ENCODE measurements around the gene SPEN. TPM values are rescaled to one million over a fixed set of nuclear protein-coding genes. Genes with fewer than 3 reads are reported as not detected.

The SPEN gene
- total and polyA plus RNA-seq, 10 of the 15 experiments (the other 5 are each of a cell fraction or from before 2014, with no cell fraction given), result 5.2 to 58.7 (median 20.1) TPM

DNA sequence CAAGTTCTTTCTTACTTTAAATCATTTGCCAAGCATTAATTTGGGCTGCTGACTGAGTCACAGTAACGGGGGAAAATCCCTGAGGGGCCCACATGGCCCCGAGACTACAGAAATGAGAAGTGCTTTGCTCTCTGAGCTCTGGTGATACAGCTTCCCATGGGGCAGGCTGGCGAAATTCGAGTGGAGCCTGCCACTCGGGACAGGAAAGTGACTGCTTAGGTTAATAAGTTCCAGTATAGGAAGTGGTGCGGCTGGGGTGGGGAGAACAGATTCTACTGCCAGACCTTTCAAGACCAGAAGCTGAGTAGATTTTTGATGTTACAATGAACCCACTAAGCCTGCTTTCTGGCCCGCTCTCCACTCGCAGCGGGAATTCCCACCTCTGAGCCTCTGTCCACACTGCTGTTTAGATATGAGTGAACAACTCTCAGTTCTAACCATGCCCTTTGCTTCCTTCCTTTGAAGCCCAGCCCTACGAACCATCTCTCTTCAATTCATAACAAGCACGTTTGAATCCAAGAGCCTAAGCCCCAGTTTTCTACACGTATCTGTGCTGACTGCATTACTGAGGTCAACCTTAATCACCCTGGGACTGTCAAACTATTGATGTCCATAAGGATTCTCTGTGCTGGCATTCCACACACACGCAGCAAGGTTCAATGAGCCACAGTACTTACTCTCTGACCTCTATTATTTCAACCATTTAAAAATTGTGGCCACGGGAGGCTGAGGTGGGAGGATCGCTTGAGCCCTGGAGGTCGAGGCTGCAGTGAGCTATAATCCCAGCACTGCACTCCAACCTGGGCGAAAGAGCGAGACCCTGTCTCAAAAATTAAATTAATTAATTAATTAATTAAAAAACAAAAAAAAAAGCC is 118.8 kb downstream of the SPEN start (continued):
- peak; percentile 83 for TF ChIP-seq BMI1 (IDR thresholded peaks at IDR 0.05; ENCODE audit: borderline replicate concordance)
- TF ChIP-seq GATAD2B (conservative IDR thresholded peaks at IDR 0.05; ENCODE audit: low read depth), result peak; percentile 96
- TF ChIP-seq, protein P1, sequence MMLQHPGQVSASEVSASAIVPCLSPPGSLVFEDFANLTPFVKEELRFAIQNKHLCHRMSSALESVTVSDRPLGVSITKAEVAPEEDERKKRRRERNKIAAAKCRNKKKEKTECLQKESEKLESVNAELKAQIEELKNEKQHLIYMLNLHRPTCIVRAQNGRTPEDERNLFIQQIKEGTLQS (IDR thresholded peaks at IDR 0.05; ENCODE audit: borderline replicate concordance, extremely low read depth, low read depth, low read length), result no peak
- TF ChIP-seq IKZF1 (conservative IDR thresholded peaks at IDR 0.05), result peak; percentile 96
- no peak; the same call in 1 of the 2 replicates for TF ChIP-seq ZNF207 (IDR thresholded peaks at IDR 0.05; ENCODE audit: borderline replicate concordance)
- TF ChIP-seq, protein P2, sequence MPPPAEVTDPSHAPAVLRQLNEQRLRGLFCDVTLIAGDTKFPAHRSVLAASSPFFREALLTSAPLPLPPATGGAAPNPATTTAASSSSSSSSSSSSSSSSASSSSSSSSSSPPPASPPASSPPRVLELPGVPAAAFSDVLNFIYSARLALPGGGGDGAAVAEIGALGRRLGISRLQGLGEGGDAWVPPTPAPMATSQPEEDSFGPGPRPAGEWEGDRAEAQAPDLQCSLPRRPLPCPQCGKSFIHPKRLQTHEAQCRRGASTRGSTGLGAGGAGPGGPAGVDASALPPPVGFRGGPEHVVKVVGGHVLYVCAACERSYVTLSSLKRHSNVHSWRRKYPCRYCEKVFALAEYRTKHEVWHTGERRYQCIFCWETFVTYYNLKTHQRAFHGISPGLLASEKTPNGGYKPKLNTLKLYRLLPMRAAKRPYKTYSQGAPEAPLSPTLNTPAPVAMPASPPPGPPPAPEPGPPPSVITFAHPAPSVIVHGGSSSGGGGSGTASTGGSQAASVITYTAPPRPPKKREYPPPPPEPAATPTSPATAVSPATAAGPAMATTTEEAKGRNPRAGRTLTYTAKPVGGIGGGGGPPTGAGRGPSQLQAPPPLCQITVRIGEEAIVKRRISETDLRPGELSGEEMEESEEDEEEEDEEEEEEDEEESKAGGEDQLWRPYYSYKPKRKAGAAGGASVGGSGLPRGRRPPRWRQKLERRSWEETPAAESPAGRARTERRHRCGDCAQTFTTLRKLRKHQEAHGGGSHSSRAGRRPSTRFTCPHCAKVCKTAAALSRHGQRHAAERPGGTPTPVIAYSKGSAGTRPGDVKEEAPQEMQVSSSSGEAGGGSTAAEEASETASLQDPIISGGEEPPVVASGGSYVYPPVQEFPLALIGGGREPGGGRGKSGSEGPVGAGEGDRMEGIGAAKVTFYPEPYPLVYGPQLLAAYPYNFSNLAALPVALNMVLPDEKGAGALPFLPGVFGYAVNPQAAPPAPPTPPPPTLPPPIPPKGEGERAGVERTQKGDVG (CRISPR knock-in tag; IDR thresholded peaks at IDR 0.05), result no peak
- TF ChIP-seq, protein P3, sequence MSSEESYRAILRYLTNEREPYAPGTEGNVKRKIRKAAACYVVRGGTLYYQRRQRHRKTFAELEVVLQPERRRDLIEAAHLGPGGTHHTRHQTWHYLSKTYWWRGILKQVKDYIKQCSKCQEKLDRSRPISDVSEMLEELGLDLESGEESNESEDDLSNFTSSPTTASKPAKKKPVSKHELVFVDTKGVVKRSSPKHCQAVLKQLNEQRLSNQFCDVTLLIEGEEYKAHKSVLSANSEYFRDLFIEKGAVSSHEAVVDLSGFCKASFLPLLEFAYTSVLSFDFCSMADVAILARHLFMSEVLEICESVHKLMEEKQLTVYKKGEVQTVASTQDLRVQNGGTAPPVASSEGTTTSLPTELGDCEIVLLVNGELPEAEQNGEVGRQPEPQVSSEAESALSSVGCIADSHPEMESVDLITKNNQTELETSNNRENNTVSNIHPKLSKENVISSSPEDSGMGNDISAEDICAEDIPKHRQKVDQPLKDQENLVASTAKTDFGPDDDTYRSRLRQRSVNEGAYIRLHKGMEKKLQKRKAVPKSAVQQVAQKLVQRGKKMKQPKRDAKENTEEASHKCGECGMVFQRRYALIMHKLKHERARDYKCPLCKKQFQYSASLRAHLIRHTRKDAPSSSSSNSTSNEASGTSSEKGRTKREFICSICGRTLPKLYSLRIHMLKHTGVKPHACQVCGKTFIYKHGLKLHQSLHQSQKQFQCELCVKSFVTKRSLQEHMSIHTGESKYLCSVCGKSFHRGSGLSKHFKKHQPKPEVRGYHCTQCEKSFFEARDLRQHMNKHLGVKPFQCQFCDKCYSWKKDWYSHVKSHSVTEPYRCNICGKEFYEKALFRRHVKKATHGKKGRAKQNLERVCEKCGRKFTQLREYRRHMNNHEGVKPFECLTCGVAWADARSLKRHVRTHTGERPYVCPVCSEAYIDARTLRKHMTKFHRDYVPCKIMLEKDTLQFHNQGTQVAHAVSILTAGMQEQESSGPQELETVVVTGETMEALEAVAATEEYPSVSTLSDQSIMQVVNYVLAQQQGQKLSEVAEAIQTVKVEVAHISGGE (CRISPR knock-in tag; IDR thresholded peaks at IDR 0.05), result no peak
- TF ChIP-seq, protein P4, sequence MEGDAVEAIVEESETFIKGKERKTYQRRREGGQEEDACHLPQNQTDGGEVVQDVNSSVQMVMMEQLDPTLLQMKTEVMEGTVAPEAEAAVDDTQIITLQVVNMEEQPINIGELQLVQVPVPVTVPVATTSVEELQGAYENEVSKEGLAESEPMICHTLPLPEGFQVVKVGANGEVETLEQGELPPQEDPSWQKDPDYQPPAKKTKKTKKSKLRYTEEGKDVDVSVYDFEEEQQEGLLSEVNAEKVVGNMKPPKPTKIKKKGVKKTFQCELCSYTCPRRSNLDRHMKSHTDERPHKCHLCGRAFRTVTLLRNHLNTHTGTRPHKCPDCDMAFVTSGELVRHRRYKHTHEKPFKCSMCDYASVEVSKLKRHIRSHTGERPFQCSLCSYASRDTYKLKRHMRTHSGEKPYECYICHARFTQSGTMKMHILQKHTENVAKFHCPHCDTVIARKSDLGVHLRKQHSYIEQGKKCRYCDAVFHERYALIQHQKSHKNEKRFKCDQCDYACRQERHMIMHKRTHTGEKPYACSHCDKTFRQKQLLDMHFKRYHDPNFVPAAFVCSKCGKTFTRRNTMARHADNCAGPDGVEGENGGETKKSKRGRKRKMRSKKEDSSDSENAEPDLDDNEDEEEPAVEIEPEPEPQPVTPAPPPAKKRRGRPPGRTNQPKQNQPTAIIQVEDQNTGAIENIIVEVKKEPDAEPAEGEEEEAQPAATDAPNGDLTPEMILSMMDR (IDR thresholded peaks at IDR 0.05 in 2 of 3, conservative IDR thresholded peaks at IDR 0.05 in 1 of 3; ENCODE audit: control insufficient read depth in 2 of 3, extremely low read depth in 1 of 3, insufficient read depth in 1 of 3, low read depth in 3 of 3, low read length in 3 of 3), result no peak
- peak; percentile 97 for TF ChIP-seq JUNB (IDR thresholded peaks at IDR 0.05)
- no peak for TF ChIP-seq SMAD5 (IDR thresholded peaks at IDR 0.05; ENCODE audit: low read depth)
- TF ChIP-seq, protein P5, sequence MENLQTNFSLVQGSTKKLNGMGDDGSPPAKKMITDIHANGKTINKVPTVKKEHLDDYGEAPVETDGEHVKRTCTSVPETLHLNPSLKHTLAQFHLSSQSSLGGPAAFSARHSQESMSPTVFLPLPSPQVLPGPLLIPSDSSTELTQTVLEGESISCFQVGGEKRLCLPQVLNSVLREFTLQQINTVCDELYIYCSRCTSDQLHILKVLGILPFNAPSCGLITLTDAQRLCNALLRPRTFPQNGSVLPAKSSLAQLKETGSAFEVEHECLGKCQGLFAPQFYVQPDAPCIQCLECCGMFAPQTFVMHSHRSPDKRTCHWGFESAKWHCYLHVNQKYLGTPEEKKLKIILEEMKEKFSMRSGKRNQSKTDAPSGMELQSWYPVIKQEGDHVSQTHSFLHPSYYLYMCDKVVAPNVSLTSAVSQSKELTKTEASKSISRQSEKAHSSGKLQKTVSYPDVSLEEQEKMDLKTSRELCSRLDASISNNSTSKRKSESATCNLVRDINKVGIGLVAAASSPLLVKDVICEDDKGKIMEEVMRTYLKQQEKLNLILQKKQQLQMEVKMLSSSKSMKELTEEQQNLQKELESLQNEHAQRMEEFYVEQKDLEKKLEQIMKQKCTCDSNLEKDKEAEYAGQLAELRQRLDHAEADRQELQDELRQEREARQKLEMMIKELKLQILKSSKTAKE (IDR thresholded peaks at IDR 0.05; ENCODE audit: low read depth, poor library complexity, severe bottlenecking), result peak; percentile 98
- peak; percentile 61 for TF ChIP-seq GABPA (IDR thresholded peaks at IDR 0.05; ENCODE audit: low read depth)
- TF ChIP-seq ATF7 (IDR thresholded peaks at IDR 0.05; ENCODE audit: low read depth), result peak; percentile 87
